Measurements from ENCODE around the gene KCTD13. TPM values are rescaled to one million over a fixed set of nuclear protein-coding genes. Genes with fewer than 3 reads are reported as not detected.

The KCTD13 gene
- total RNA-seq, 4 donors from 2014 or later: 40.3 to 110 (median 57.4) TPM

- intact Hi-C loops (cut with DNase I; ENCODE audit: low total_unique reads): no loop called here
- Histone ChIP-seq H3K9me3 (no peaks in the 10 kb centered on the region), H3K4me3 (peak overlapping the region in 3 of 4 donors; percentile 60 to 83 (median 70)), H3K27me3 (no peaks in the 10 kb centered on the region), H3K27ac (peak overlapping the region; percentile 93 to 98 (median 96)), H3K36me3 (peaks cover 0 to 4% (median 0%) of the 10 kb centered on the region in 4 donors), H3K4me1 (peaks cover 0 to 38% (median 20%) of the 10 kb centered on the region in 4 donors)
- no peak for DNase-seq
- WGBS, 2 donors (ENCODE audit: low coverage in 1 of 2): 28 to 85% methylated on average over 2 to 14 of the region's 14 CpGs
- in situ Hi-C loops (cut with MboI; ENCODE audit: low pct_ligation_motif_present in 1 of 4, low pct_unique_long_range_greater_than_20kb in 1 of 4, low sequenced_read_pairs in 3 of 4): no loop called here
- TF ChIP-seq EP300 (IDR thresholded peaks at IDR 0.05; ENCODE audit: low read depth) (no peak), CTCF (IDR thresholded peaks at IDR 0.05) (no peak), POLR2AphosphoS5 (IDR thresholded peaks at IDR 0.05) (no peak)
These were observed 37.2 kb upstream of the KCTD13 start for GRCh38 chr16:29963021-29963743.

- Histone ChIP-seq H3K4me3 (peak overlapping the region; percentile 60 to 90 (median 76)), H3K9me3 (no peaks in the 10 kb centered on the region), H3K4me1 (peaks cover 0 to 38% (median 20%) of the 10 kb centered on the region in 4 donors), H3K36me3 (no peaks in the 10 kb centered on the region), H3K27me3 (no peaks in the 10 kb centered on the region), H3K27ac (peak overlapping the region; percentile 93 to 98 (median 96))
- DNase-seq: peak; percentile 48
- 0 to 5% methylated on average over 2 to 18 of the region's 18 CpGs for WGBS, 2 donors (ENCODE audit: low coverage in 1 of 2)
- no peak for TF ChIP-seq POLR2A (IDR thresholded peaks at IDR 0.05)
- no peak for TF ChIP-seq EP300 (IDR thresholded peaks at IDR 0.05; ENCODE audit: low read depth)
- TF ChIP-seq CTCF (IDR thresholded peaks at IDR 0.05): no peak
- TF ChIP-seq POLR2AphosphoS5 (IDR thresholded peaks at IDR 0.05): peak in 2 of 3 donors; percentile 44 to 50
- in situ Hi-C loops (cut with MboI; ENCODE audit: low pct_ligation_motif_present in 1 of 4, low pct_unique_long_range_greater_than_20kb in 1 of 4, low sequenced_read_pairs in 3 of 4): no loop called here
- intact Hi-C loops (cut with DNase I; ENCODE audit: low total_unique reads): no loop called here
These were observed 36.4 kb upstream of the KCTD13 start for GRCh38 chr16:29962344-29962994.

GRCh38 chr16:29961479-29962343 is 35.7 kb upstream of the KCTD13 start, which contains the start of gene TMEM219:
TSS of gene TMEM219 (plus strand) at chr16:29962079. CDS start at chr16:29963144, 1,065 bp downstream.
- peak; percentile 64 for TF ChIP-seq POLR2A (IDR thresholded peaks at IDR 0.05)
- peak; percentile 66 to 90 (median 83) for TF ChIP-seq POLR2AphosphoS5 (IDR thresholded peaks at IDR 0.05)
- TF ChIP-seq EP300 (IDR thresholded peaks at IDR 0.05; ENCODE audit: low read depth): no peak
- peak; percentile 48 to 90 (median 59) for TF ChIP-seq CTCF (IDR thresholded peaks at IDR 0.05)
- in situ Hi-C loops (cut with MboI; ENCODE audit: low pct_ligation_motif_present in 1 of 4, low pct_unique_long_range_greater_than_20kb in 1 of 4, low sequenced_read_pairs in 3 of 4): no loop called here
- Histone ChIP-seq H3K9me3 (no peaks in the 10 kb centered on the region), H3K4me3 (peak within 1 kb of the TSS; percentile 60 to 90 (median 76)), H3K27me3 (no peaks in the 10 kb centered on the region), H3K4me1 (peaks cover 0 to 38% (median 20%) of the 10 kb centered on the region in 4 donors), H3K27ac (peak within 1 kb of the TSS; percentile 93 to 98 (median 96)), H3K36me3 (no peaks in the 10 kb centered on the region)
- peak; percentile 94 for DNase-seq
- intact Hi-C loops (cut with DNase I; ENCODE audit: low total_unique reads): no loop called here
- 0% methylated on average over 50 of the region's 75 CpGs; no CpG with 5 or more reads in 1 of the 2 donors for WGBS, 2 donors (ENCODE audit: low coverage in 1 of 2)
